Gastrocnemius medialis (tissue), 4 donors: ENCODE results near the gene TBC1D8.

ENCODE experiments used
- POLR2A ChIP-seq, 2 donors: fragments of 450-650 bp; IDR thresholded peaks; one replicate each; pipeline ENCODE4 v1.6.1; 2017; ENCODE audit warnings: antibody characterized with exemption in 2 of 2, mild to moderate bottlenecking in 2 of 2, moderate library complexity in 2 of 2
- TF ChIP-seq, protein P1 (sequence below), 5 experiments: fragments of 450-650 bp in 3 of 5; fragments of 200-600 bp in 2 of 5; sonication (generic) in 2 of 5; IDR thresholded peaks in 4 of 5; conservative IDR thresholded peaks in 1 of 5; 1 replicate in 4 of 5; 2 replicates in 1 of 5; pipeline ENCODE4 v1.5.1; 2016 to 2019; ENCODE audit warnings: antibody characterized with exemption in 5 of 5, mild to moderate bottlenecking in 3 of 5, moderate library complexity in 3 of 5

GRCh38 chr2:101175991-101176390 lies 24.8 kb upstream of the TBC1D8 start:
- TF ChIP-seq, protein P1, sequence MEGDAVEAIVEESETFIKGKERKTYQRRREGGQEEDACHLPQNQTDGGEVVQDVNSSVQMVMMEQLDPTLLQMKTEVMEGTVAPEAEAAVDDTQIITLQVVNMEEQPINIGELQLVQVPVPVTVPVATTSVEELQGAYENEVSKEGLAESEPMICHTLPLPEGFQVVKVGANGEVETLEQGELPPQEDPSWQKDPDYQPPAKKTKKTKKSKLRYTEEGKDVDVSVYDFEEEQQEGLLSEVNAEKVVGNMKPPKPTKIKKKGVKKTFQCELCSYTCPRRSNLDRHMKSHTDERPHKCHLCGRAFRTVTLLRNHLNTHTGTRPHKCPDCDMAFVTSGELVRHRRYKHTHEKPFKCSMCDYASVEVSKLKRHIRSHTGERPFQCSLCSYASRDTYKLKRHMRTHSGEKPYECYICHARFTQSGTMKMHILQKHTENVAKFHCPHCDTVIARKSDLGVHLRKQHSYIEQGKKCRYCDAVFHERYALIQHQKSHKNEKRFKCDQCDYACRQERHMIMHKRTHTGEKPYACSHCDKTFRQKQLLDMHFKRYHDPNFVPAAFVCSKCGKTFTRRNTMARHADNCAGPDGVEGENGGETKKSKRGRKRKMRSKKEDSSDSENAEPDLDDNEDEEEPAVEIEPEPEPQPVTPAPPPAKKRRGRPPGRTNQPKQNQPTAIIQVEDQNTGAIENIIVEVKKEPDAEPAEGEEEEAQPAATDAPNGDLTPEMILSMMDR (IDR thresholded peaks at IDR 0.05 in 4 of 5, conservative IDR thresholded peaks at IDR 0.05 in 1 of 5): no peak
- TF ChIP-seq POLR2A (IDR thresholded peaks at IDR 0.05): no peak
